Right ventricle myocardium inferior (tissue), 1 donor: ENCODE results near the gene STMN3. TPM values are rescaled to one million over a fixed set of nuclear protein-coding genes. Genes with fewer than 3 reads are reported as not detected.

Source experiments
- ATAC-seq: fragments of 200-7000 bp; cut with Tn5 transposase; one replicate; pipeline ENCODE4 v1.9.1; 2020; ENCODE audit warnings: mild to moderate bottlenecking, moderate library complexity
- DNase-seq: peaks from one replicate; pipeline ENCODE4 v3.0.0; 2021; ENCODE audit errors: missing footprints
- intact Hi-C: fragments of 100-400 bp; cut with DNase I; formaldehyde crosslinking; loops from one replicate; pipeline ENCODE4 v1.11.0; 2022
- long read RNA-seq: library from polyadenylated mRNA; unstranded; transcript quantifications from one replicate; pipeline ENCODE4 v2.0.0, GENCODE V29; 2021
- total RNA-seq: library from RNA; stranded (reverse); fragmentation: NEBNext Ultra II Directional; extraction: Animal tissue kit (Norgen Biotek cat#: 25700); gene quantifications from one replicate; pipeline ENCODE4 v1.2.1, GENCODE V29; 2021
- donor health status: DM: no; HTN: yes; CAD: no; lungs with severe emphysema.

The STMN3 gene
- 7.1 TPM for total RNA-seq
- long read RNA-seq, transcript STMN3-201 (5 exons, 2,255 nt): major isoform, 6 of 8 reads
- long read RNA-seq, partial matches to known transcripts: 0 of 8 reads
- long read RNA-seq, other reads (novel, unspliced or antisense): 2 of 8 reads

GRCh38 chr20:63653041-63653973, at the start of gene STMN3:
TSS of gene STMN3 (minus strand) at chr20:63653424. CDS start at chr20:63653345, 79 bp downstream.
- ATAC-seq: peak; percentile 81
- intact Hi-C loops: no loop called here
- peak; percentile 91 for DNase-seq

GRCh38 chr20:63702036-63702665, 48.9 kb upstream of the STMN3 start:
- intact Hi-C loops: no loop called here
- no peak for ATAC-seq
- no peak for DNase-seq

- ATAC-seq (no peak), DNase-seq (peak; percentile 46)
- intact Hi-C loops: no loop called here
Observed at GRCh38 chr20:63701329-63702035, 48.3 kb upstream of the STMN3 start.

- DNase-seq (peak; percentile 39), ATAC-seq (no peak)
- intact Hi-C loops: no loop called here
Observed at GRCh38 chr20:63701051-63701328, 47.8 kb upstream of the STMN3 start.

GRCh38 chr20:63700199-63701050, 47.2 kb upstream of the STMN3 start:
- intact Hi-C loops: no loop called here
- DNase-seq (peak; percentile 35), ATAC-seq (no peak)

- intact Hi-C loops: no loop called here
- DNase-seq (peak; percentile 35), ATAC-seq (no peak)
Observed at GRCh38 chr20:63699466-63700198, 46.4 kb upstream of the STMN3 start.

- peak; percentile 72 for DNase-seq
- ATAC-seq: no peak
- intact Hi-C loops: no loop called here
Observed at GRCh38 chr20:63698739-63699465, 45.7 kb upstream of the STMN3 start.

GRCh38 chr20:63697868-63698545, 44.8 kb upstream of the STMN3 start:
- ATAC-seq (no peak), DNase-seq (peak; percentile 33)
- intact Hi-C loops: no loop called here

- intact Hi-C loops: no loop called here
- DNase-seq (peak; percentile 55), ATAC-seq (no peak)
Observed at GRCh38 chr20:63697357-63697867, 44.2 kb upstream of the STMN3 start.

- intact Hi-C loops: no loop called here
- ATAC-seq (peak; percentile 12), DNase-seq (peak; percentile 53)
Observed at GRCh38 chr20:63696628-63697356, 43.6 kb upstream of the STMN3 start, which contains the start of gene TNFRSF6B. TSS of gene TNFRSF6B (plus strand) at chr20:63696652. CDS start at chr20:63696768, 116 bp downstream.

GRCh38 chr20:63696306-63696627, 43.0 kb upstream of the STMN3 start:
- peak; percentile 51 for DNase-seq
- peak; percentile 2 for ATAC-seq
- intact Hi-C loops: no loop called here

GRCh38 chr20:63695424-63696305, 42.4 kb upstream of the STMN3 start:
- ATAC-seq: peak; percentile 67
- DNase-seq: peak; percentile 87
- intact Hi-C loops: no loop called here

- ATAC-seq: no peak
- DNase-seq: peak; percentile 66
- intact Hi-C loops: no loop called here
Observed at GRCh38 chr20:63694584-63695423, 41.6 kb upstream of the STMN3 start.
